NCI-H146 treated with DMSO at 0.1 percent for 48 hours (cell line): ENCODE results near the gene FANCI.

Experiments
- DNase-seq: peaks from one replicate; lab custom pipeline; 2025; ENCODE audit not compliant: unreplicated experiment; lab: John Stamatoyannopoulos, UW

The FANCI gene

DNA sequence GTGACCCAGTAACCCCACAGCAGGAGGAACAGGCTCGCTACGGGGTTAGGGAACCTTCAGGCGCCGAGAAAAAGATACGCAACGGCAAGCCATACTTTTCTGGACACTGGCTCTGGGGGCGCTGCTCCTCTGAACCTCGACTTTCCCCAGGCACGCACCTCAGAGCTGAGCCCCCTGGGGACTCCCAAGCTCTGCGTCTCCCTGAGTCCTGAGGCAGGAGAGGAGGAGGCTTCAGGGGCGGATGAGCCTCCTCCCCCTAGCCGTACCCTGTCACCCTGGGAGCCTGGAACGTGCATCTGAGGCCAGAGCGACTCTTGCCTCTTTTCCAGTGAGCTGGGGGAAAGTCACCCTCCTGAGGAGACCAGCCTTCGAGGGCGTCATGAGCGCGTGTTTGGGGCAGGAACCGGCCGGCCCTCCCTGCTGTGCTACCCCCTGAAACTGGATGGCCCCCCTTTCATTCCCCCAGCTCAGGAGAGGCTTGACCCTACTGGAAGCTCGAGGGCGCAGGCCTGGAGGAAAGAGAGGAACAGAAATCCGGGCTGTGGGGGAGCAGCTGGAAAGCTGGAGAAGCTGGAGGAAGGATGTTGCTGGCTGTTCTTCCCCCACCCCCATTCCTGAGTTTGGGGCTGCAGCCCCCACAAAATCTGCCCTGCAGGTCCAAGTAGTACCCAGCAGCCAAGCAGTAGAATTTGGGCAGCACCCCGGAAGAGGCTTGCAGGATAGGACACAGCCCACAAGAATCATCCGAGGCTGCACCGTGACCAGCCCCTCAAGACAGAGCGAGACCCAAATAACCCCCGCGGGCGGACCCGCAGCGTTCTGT lies 115.9 kb downstream of the FANCI start:
- DNase-seq: no peak

DNA sequence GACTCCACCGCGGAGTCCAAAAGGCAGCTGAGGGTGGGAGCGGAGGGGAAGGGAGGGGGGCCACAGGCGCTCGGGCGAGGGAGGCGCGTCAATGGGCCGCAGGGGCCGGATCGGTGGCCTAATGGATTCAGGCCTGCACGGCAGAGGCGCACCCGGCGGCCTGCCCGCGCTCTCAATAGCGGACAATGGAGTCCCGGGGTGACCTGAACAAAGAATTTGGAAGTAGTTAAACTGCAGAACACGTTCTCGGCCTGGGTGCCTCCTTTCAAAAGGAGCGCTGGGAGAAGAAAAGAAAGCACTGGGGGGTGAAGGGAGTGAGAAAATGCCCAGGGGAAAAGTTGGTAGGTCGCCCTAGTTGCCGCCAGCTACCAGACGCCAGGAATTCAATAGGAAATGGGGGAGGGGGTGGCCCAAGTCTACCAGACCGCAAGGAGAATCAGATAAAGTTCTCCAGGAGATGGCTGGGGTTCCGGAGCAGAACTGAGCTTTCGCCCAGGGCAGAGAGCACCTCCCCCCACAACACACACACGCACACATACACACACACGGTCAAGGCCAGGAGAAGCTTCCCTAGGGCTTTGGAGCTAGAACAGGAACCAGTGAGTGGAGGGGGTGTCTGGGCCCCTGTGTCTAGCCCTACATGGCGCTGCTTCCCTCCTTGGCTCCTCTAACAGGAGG lies 116.7 kb downstream of the FANCI start:
- no peak for DNase-seq

DNA sequence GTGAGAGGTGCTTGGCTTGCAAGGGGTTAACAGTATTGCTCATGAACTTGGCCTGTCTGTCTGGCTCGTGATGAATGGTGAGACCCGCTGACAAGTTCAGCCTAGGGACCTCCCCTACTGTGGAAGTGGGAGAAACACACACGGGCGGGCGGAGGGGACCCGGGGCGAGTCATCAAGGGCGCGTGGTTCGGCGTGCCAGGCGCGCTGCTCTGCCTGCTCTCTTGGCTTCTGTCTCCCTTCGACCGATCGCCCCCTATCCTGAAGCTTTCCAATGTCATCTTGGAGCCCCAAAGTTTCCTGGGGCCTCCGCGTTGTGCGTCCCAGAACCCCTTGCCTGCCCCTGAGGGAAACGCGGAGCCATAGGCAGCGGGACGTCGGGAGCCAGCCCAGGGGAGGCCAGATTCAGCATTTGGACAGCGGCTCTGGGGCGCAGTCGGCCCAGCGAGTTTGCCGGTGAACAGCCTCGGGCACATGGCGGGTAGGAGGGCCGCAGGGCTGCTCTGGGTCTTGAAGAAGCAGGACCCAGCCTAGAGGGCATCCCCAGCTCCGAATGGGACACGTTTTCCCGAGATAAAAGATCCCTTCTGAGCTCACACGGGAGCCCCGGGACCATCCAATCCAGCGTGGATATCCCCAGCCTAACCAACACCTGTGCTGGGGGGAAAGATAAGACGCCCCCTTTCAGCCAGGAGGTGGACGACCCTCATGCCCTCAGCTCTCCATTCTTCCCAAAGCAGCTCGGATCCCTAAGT lies 117.8 kb downstream of the FANCI start:
- no peak for DNase-seq

DNA sequence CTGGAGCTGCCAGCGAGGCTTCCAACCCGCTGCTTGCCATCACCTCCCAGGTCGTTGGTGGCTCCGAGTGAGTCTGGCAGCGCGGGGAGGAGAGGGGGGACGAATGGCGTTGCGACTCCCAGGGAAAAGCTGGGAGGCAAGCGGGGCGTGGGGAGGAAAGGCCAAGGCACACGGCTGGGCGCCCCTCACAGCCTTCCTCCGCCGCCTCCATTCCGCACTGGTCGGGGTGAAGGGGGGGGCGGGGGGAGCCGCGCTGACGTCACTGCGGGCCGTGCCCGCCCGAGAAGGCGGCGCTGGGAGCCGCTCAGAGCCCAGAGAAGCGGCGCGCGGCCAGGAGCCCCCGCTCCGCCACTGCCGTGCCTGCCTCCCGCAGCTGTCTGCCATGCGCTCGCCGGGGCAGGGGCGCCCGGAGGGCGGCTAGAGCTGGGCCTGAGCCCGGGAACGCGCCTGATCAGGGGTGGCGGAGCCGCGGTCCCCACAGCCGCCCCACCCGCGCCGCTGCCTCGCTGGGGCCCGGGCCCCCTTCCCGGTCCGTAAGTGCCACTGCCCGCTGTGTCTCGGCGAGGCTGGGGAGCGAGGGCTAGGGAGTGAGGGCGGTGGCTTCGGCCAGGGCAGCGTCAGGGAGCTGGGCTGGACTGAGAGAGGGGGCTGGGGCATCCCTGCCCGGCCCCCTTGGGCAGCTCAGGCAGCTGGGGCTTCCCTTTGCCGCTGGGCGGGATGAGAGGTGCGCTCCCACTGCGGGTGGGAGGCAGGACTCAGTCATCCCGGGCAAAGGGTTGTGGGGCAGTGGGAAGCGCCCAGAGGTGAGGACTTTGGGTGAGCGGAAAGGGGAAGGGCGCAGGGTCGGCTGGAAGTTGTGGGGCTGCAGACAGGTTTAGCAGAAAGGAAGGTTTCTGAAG lies 118.7 kb downstream of the FANCI start:
- DNase-seq: no peak

DNA sequence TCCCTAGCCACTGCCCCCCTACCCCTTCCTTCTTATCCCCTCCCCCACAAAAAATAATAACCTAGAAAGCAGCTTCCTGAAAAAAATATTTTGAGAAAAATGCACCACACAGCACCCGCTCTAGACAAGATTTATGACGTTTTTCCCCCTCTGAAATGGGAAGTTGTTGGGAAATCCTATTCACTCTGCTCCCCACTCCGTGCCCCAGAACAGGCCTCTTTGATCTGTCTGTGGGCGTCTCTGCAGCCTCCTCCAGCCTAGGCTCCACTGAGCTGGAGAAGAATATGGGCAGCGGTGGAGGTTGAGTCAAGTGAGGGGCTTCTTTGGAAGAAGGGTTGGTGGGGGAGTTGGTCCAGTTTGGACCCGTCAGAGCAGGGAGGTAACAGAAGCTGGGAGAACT lies 119.4 kb downstream of the FANCI start:
- no peak for DNase-seq

DNA sequence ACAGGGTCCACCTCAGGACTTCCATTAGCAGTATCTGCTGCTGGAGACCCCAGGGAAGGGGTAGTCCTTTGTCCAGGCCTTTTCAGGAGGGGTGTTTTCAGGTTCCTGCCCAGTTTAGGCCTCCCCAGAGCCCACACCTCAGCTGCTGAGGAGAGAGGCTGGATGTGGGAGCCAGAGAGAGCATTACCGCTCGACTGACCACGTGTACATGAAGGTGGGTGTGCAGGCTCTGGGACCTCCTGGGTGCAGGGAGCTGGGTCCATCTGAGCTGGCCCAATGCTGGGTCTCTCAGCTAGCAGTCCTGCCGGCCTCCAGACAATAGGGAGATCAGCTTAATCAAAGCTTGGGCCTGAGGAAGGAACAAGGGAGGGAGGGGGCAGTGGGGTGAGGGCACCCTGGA lies 120.0 kb downstream of the FANCI start:
- DNase-seq: no peak

DNA sequence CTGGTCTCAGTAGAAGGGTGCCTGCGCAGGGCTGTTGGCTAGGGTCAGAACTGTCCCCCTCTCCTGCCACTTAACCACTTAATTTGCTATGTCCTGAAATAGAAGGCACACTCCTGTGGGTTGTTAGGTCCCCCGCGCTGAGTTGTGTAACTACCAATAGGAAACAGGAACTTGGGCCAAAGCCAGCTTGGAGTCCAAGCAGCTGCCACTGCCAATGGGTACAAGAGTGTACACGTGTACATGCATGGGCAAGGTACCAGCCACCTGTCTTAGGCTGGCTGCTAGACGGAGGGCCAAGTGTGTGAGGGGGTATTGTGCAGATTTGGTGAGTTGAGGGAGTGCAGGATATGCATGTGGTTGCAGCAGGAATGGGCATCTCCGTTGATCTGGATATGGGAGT lies 120.6 kb downstream of the FANCI start:
- no peak for DNase-seq

DNA sequence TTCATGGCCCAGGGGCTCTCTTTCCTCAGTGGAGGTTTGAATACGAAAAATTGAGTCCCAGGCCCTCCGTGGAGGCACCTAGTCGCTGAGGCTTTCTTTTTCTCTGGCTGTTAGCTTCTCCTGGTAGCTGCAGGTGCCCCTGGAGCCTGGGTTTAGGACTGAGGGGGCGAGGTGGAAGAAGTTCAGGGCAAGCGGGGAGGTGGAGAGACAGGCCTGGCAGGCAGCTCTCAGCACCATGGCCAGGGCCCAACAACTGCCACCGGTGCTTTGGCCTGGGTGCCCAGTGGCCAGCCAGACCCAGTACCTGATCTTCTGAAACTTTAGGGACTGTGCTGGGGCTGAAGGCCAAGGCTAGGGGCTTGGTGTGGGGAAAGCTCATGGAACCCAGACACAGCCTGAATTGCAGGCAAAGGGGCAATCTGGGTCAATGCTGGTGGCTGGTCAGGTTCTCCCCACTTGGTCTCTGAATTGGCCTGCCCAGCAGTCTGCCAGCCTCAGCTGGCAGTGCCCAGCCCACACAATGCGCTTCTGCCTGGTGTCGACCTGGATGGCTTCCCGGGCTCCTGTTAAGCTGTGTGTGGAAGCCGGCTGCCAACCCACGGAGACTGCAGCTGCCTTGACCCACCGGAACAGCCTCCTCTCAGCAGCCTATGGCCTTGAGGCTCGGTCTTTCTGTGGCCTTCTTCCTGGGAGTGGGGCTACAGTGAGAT lies 121.1 kb downstream of the FANCI start:
- DNase-seq: no peak

DNA sequence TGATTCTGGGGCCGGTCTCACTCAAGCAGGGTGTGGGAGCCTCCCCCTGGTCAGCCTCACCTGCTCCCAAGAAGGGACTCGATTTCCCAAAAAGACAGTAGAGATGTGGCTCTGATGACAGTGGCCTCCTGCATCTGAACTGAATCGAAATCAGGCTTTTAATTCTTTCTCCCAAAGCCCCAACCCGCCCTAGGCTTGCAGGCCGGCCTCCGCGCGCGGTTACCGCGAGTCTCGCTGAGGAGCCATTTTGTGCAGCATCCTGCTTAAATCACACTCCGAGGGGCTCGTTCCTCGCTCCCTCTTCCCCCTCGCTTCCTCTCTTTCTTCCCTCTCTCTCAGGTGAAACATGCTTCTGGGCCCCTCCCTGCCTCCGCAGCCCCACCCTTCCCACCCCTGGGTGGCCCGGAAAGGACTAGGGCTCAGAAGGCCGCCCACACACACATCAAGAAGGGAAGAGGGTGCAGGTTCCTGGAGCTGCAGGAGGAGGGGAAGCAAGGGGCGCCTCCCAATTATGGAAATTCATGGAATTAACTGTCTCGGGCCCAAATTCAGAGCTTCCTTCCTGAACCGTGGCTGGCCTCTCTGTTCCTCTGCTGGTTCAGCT lies 121.8 kb downstream of the FANCI start:
- DNase-seq: no peak
